HG02798 (cell line): Measurements from ENCODE around the gene STPG2.
"Not testable (repeated sequence)": the region's sequence is repeated elsewhere in the genome, so short reads cannot be mapped to it uniquely, and the experiment has no call there.

Experiments
- ATAC-seq: cut with Tn5 transposase; IDR thresholded peaks from one replicate; pipeline ENCODE4 v1.9.1; 2021; ENCODE audit warnings: mild to moderate bottlenecking; ENCODE audit not compliant: unreplicated experiment, poor library complexity

The STPG2 gene

DNA sequence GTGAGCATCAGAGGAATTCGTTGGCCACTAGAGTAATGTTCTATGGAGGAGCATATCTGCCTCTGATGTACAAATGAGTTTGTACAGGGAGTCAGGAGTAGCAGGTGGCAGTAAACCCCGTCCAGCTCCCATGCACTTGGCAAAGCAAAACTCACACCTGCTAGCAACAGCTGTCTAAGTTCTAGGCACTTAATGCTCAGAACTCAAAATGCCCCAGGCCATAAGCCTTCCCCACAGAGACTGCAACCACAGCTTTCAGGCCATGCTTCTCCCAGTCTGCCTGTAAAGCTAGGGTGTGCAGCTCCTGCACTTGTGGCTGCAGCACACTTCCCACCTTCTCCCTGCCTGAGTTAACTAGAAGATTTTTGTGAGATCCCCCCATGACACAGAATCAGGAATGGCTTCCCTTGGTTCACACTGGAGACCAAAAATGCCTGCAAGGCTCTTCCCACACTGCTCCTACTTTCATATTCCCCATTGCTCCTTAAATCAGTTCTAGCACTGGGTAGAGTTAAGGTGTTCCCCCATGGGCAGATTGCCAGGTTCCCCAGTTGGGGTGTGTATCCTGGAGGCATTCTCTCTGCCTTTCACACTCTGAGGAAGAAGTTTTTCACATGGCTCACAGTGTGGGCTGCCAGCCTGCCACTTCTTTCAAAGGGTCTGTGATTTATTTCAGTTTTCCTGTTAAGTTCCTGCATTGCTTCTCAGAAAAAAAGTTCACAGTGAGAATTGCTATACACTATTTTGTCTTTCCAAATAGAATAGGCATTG, 189.9 kb downstream of the STPG2 start:
- ATAC-seq = no peak

GRCh38 chr4:97952763-97953162, 190.5 kb downstream of the STPG2 start:
- no peak for ATAC-seq

- no peak for ATAC-seq
Measured at GRCh38 chr4:97950836-97951235, 192.4 kb downstream of the STPG2 start.

GRCh38 chr4:97942951-97943350, 200.3 kb downstream of the STPG2 start:
- no peak for ATAC-seq

DNA sequence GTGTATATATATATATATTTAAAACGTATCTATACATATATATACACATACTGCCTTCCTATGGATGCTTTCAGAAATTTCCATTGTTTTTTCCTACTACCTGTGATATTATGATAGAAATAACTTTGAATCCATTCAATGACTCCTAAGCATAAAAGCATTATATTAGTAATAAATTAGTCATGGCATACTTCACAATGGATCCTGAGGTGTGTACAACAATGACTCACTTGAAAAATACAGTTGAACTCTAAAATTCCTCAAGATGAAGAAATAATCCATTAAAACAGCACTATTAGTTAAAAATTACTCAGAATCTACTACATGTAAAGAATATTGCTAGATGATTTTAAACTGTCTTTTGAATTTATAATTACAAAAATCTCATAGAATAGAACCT, 201.1 kb downstream of the STPG2 start:
- ATAC-seq = no peak

- no peak for ATAC-seq
Measured at GRCh38 chr4:97938141-97938540, 205.1 kb downstream of the STPG2 start.

DNA sequence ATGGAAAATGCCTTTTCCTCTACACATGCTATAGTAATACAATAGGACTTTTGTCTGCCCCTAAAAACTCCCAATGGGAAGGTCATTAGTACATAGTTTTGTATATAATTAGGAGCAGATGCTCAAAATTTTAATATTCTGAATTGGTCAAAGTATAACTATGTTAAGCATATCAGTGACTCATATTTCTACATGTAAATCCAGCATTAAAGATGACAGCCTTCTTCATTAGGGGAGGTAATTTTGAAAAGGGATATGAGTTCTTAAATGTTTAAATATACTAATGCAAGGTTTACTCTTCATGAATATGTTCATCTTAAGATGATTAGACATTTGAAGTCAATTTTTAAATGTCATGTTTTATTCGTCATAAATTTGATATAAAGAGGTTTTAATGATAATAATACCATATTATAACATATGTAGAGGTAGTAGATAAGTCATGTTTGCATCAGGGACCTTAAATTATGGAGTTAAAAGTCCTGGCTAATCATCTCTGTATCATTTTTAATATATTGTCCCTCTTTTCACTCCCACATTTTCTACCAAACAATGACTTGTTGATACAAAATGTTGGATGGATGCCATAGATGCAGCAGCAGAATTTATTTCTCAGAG, 218.8 kb downstream of the STPG2 start:
- no peak for ATAC-seq

- no peak for ATAC-seq
Measured at GRCh38 chr4:97923096-97923495, 220.2 kb downstream of the STPG2 start.

- ATAC-seq = no peak
Measured at GRCh38 chr4:97917115-97917514, 226.2 kb downstream of the STPG2 start.

DNA sequence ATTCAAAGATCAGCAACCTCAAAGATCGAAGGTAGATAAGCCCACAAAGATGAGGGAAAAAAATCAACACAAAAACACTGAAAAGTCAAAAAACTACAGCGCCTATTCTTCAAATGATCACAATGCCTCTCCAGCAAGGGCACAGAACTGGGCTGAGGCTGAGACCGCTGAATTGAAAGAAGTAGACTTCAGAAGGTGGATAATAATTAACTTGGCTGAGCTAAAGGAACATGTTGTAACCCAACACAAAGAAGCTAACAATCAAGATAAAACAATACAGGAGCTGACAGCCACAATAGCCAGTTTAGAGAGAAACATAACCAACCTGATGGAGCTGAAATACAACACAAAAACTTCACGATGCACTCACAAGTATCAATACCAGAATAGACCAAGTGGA, 231.1 kb downstream of the STPG2 start:
- no peak for ATAC-seq

GRCh38 chr4:97911236-97911906, 231.9 kb downstream of the STPG2 start:
- ATAC-seq = no peak

DNA sequence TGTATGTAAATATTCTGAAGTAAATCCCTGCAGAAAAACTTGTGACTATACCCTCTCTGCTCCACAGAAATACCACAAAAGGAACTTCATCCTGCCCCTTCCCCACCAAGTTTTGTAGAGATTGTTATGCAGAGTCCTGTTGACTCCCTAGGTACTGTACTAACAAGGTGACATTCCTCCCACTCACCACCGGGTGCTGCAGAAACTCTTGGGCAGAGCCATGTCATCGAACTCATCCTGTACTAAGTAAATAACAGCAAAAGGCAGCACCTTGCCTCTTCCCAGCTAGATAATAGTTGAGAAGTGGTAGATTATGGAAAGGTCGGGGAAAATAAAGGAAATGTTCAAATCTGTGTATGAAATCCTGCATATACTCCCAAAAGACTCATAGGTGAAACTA, 233.3 kb downstream of the STPG2 start:
- no peak for ATAC-seq

- not testable (repeated sequence) for ATAC-seq
Measured at GRCh38 chr4:97903436-97904189, 239.7 kb downstream of the STPG2 start.

GRCh38 chr4:97900229-97900628, 243.0 kb downstream of the STPG2 start:
- no peak for ATAC-seq

DNA sequence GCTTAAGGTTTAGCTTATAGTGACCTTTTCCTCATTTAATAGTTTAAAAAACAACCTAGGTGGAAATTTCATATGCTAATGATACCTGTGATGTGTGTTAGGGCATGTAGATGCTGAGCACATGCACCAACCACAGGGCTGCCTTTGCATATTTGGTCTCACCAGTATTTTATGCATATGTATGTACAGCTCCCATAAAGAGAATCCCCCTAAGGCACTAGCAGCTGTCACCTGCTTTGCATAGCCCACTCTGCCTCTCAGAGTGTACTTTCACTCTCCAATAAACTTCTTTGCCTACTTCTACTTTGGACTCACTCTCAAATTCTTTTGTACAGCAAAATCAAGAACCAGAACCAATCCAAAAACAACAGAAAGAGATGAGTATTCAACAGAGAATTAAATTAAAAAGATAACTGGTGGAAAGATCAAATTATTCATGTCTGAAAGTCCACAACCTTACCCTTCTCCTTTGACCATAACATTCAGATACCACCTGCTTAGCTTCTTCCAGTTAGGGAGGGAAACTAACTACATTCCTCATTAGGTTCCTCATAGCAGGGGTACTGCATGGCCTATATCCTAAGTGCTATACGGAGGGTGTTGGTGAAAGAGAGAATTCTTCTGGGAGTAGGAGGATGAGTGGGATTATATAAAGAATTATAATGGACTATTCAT, 250.5 kb downstream of the STPG2 start:
- ATAC-seq = no peak

DNA sequence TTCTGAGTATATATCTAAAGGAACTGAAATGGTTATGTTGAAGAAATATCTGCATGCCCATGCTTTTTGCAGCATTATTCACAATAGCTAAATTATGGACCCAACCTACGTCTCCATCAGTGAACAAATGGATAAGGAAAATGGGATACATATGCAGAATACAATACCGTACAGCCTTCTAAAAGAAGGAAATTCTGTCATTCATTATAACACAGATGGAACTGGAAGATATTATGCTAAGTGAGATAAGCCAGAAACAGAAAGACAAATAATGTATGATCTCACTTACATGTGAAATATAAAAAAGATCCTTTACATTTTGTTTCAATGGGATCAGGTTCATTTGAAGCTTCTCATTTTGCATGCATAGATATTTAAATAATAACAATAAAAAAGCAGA, 263.3 kb downstream of the STPG2 start:
- no peak for ATAC-seq

DNA sequence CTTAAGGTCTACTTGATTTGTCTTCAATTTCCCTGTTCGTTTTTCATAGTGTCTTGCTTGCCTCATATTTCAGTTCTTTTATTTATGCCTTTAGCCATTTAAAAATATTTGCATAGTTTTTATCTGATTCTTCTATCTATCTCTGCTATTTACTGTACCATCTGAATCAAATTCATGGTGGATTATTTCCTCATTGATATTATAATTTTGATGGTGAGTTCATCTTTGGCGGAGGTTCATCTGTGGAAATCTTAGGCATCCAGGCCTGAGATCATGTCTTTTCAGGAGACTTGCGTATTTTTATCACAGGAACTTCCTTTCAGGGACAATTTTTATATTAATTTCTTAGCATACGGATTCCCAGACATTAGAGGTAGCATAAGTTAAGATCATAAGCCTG, 275.2 kb downstream of the STPG2 start:
- no peak for ATAC-seq

DNA sequence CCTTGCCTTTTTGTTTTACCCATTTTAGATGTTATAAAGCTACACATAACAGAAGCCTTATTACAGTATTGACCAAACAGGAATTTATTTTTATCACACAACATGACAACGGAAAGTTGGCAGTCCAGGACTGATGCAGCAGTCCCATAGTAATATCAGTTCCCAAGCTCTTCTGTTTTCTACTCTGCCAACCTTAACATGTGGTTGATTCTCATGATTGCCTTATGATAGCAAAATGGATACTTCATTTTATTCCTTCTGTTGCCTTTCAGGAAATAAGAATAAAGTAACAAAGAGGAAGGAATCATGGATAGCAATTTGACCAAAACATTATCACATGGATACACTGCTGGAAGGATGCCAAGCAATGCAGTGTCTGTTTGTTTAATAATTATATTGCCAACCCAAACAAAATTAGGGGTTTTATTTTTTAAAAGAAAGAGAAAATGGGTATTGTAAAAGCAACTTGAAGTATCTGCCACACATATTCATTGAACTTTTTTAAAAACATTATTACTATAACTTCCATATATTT, 275.7 kb downstream of the STPG2 start:
- no peak for ATAC-seq

- ATAC-seq = no peak
Measured at GRCh38 chr4:97866821-97867556, 276.3 kb downstream of the STPG2 start.
